NCI-H82 treated with DMSO at 0.1 percent for 48 hours (cell line): ENCODE data around the gene SHTN1.

Experiments
- DNase-seq: peaks from one replicate; lab custom pipeline; 2025; ENCODE audit not compliant: unreplicated experiment; lab: John Stamatoyannopoulos, UW

SHTN1 gene

DNA sequence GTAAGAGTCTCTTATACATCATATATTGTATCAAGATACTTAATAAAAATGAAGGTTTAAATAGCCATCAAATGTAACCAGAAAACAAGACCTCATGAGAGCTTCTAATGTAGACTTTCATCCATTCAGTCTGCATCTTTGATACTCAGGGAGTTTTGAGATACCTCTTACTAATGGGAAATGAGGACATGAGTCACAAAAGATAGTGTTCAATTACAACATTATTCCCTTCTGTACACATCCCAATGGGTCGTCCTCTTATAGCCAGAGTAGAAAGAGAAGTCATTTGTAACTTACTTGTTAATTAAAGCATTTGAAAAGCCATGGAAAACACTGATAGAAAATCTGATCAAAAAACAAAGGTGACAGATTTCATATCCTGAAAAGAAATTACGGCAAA, 19.4 kb downstream of the SHTN1 start:
- DNase-seq, result no peak

DNA sequence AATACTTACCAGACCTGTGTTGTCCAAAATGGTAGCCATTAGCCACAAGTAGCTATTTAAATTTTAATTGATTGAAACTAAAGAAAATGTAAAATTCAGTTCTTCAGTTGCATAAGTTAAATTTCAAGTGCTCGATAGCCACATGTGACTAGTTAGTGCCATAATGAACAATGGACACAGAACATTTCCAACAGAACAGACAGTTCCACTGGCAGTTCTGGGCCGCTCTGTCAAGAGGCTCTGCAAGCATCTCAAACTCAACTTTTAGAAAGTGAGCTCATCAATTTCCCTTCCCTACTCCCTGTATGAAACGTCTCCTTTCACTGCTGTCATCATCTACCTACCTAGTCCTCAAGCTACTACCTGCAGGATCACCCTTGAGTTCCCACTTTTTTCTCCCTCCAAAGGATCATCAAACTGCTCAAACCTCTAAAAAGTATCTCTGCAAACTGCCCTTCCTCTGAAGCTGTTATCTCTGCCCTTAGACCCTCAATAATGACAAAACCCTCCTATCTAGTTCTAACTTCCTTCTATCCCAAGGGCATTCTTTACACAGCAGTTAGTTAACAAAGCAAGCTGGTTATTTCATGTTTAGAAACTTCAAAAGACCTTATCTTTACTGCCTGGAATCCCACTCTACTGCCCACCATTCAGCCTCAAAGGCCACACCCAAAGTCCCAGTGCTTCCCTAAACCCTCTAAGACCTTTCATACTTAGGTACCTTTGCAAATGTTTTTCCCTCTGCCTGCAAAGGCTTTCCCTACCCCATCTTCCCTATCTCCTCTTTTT, 20.6 kb downstream of the SHTN1 start:
- no peak for DNase-seq

DNA sequence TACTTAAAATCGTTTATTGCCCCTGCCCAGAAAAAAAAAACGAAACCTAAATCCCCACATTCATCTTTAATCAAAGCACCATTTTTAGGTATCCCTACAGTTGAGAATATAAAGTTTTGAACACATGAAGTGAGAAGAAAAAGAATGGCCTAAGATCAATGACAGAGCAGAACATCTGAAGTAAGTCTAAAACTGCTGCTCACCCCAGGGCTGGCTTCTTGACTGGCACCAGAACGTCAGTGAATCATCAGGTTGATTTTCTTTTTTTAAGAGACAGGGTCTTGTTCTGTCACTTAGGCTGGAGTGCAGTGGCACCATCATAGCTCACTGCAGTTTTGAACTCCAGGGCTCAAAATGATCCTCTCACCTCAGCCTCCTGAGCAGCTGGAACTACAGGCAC, 24.9 kb downstream of the SHTN1 start:
- no peak for DNase-seq

DNA sequence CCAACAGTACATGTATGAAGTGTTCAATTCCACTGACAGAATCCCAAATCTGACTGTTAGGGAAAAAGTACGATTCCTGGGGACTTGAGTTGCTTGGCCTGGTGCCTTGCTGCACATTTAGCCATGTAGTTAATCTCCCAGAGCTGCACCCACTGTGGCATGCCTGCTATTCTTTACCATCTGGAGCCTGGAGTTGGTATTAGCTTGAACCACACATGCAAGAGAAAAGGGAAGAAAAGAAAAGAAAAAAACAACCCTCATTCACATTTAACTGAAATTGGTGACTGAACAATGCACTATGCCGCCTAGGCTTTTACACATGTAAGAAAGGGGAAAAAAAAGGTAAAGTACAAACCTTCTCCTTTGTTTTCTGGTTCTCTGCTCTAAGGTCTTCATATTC, 26.1 kb downstream of the SHTN1 start:
- DNase-seq, result peak; percentile 10

DNA sequence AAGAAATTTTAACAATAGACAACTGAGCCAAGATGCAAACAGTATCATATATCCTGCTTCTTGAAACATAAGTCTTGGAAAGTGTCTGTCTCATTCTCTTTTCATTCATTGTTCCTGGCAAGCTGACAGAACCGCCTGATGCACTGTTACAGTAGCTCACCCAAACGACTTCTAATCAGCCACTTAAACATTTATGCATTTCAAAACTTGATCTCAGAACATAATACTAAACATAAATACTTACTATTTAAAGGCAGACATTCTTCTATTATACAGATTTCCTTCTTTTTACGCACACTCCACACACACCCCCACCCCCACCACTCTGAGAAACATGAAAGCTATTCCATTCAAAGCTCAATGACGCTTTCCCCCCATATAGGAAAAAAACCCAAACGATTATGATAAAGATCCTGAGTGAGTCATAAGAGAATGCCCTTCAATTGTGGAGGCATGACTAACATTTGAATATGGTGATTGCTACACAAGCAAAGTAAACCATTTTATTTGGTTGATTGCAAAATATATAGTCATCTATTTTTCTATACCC, 30.5 kb downstream of the SHTN1 start:
- no peak for DNase-seq

DNA sequence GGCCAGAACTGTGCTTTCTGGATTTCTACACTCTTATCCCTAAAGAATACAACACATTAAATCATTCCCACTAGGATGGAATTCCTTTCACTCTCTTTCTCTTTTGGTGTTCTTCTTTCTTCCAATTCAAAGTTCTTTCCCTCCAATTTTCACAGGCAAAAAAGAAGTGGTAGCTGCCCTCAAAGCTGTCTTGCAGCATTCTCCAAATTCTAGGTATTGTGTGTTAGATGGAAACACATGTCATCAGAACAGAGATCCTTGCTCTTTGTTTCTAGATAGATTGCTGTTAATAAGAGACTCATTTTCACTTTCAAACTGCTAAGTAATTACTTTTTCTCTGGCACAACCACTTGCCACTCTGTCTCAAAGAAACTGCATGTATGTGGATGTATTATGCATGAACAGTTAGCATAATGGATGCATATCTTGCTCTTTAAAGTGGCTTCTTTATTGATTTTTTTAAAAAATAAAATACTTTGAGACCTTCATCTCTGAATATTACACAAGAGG, 31.0 kb downstream of the SHTN1 start:
- DNase-seq, result no peak

DNA sequence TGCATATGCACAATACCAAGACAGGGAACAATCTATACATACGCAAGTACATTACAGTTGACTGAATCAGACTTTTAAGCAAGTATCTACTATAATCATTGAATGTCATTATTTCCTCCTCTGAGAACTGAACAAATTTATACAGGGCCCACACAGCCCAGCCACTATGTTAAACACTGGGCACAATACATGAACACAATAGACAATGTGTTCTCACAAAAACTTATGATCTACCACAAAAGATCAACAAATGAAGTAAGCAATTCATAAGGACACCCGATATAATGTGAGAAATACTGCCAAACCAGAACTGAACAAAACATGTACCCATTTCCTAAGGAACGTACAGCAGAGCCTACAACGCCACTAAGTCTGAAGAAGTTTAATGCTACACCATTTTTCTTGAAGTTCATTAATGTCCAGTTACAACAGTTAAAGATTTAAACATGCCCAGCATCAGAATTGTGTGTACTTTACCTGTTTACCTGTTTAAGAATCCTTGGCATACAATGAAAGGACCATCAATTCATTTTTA, 31.5 kb downstream of the SHTN1 start:
- DNase-seq, result no peak

DNA sequence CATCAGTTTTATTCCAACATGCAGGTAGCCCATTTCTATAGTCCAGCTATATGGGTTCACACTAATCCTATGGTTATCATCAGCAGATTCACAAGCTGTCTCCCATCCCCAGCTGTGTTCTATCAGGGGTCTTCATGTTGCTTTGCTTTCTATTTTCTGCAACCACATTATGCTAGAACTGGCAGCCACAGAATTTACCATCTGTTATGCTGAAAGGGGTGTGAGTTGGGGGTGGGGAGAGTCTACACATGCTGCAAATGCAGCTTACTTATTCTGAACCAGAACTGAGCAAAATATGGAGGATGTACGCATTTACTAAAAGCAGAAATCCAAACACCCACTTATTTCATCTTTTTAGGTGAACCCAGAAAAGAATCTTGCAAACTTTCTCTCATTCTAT, 32.9 kb downstream of the SHTN1 start:
- no peak for DNase-seq

DNA sequence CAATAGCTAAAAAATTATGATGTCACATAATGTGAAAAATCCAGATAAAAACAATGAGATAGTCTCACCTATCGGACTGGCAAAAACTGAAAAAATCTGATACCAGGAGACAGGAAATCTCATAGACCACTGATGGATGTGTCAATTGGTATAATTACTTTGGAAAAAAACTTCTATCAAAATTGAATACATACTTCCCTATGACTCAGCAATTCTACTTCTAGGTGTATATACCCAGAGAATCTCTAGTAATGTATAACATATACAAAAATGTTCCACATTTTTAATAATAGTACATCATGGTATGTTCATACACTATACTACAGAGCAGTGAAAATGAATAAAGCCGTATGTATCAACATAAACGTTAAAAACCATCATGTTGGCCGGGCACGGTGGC, 34.9 kb downstream of the SHTN1 start:
- DNase-seq, result no peak

DNA sequence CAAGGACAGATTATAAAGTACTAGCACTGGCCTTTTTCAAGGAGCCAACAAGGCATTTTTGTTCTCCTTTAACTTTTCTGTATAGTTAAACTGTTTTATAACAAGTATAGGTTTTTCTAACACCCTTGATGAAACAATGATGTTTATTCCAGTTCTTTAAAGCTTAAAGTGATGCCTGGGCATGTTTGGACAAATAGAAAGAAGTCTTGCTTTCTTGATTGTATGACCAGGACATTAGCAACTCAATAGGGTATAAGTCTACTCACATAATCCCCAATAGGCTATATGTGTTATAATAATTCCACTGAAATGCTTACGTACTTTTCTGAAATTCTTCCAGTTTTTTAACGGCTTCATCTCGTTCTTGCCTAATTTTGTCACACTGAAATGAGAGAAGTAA, 36.7 kb downstream of the SHTN1 start:
- no peak for DNase-seq

DNA sequence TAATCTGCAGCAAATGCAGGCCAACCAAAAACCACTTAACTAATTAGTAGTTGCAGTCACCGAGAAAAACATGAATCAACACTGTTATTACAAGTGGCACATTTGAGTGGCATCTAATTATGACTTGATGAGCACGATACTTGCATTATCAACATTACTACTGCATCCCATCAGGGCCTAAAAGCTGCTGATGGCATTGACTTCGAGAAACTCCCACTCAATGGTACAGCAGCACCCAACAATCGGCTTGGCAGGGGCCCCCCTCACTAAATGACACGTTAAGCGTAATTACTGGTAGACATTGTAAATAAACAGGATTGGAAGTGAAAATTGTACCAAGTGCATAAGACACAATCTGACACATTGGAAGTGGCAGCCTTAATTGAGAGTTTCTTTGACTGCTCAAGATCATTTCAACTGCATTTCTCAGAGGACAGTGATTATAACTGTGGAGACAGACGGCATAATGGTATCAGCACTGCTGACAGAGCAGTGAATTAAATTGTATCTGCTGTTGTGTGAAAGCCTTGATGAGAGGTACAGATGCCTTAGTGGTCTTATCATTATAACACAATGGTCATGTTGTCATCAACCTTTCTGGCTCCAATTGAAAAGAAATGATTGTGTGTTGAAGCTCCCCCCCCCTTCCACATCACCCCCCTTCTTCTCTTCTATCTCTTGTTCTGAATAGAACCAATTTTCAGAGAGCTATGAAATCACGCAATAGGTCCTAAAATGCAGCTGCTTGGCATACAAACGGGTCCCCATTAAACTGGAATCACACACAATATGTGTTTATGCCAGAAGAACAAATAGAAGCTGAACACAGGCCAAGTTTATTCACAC, 43.4 kb downstream of the SHTN1 start:
- no peak for DNase-seq

DNA sequence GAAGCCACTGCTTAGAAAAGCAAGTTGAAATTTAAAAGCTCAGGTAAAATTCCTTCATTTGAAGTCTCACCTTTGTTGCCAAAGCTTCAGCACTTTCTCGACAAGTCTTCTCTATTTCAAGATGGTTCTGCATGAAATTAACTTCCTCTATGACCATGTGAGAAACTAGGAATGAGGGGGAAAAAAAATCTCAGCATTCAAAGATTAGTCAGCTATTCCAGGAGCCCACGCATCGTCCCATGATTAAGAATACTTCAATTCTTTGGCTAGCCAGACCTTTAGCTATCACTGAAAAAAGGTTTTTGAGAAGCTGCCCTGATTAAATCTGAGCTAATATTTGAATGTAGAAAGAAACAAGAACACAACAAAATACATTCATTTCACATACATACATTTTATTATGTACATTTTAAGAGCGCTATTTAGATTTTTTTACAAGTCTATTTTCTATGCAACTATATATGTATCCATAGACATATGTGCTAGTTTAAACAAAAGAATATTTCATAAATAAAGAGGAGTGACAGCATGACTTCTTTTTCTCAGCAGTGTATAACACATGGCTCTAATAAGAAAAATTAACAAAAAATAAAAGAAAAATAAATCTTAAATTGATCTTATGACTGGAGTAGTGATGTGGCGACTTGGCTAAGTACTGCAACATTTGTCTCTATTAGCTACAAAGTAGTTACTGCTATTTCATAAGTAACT, 44.8 kb downstream of the SHTN1 start:
- no peak for DNase-seq

DNA sequence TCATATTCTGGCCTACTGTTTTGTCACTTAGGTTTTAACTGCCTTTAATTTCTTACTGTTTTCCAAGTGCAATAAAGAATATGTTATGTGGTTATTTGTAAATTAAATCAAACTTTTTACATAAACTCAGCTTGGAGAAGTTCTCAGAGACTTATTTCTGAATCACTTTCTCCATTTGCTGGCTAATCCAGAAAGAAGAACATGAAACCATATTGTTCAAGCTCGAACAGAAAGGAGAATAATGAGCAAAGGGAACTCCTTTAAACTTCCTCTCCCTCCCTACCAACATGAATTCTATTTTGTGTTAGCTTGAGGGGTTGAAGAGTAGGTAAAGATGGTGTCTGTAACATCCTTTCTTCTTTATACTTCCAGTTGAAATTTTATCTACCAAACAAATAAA, 52.3 kb downstream of the SHTN1 start:
- no peak for DNase-seq

DNA sequence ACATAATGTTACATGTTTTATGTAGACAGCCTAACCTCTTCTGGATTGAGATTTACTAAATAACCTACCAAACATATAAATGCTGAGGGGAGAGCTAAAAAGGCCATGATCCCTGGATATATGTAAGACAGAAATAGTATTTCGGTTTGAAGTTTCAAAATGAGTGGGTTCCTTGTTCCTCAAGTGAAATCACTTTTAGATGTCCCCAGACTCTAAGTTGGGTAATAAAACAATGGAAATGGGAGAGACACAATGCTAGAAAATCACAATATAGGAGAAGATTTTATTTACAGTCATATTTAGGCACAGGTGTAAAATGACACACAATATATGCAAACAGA, 56.5 kb downstream of the SHTN1 start:
- no peak for DNase-seq

DNA sequence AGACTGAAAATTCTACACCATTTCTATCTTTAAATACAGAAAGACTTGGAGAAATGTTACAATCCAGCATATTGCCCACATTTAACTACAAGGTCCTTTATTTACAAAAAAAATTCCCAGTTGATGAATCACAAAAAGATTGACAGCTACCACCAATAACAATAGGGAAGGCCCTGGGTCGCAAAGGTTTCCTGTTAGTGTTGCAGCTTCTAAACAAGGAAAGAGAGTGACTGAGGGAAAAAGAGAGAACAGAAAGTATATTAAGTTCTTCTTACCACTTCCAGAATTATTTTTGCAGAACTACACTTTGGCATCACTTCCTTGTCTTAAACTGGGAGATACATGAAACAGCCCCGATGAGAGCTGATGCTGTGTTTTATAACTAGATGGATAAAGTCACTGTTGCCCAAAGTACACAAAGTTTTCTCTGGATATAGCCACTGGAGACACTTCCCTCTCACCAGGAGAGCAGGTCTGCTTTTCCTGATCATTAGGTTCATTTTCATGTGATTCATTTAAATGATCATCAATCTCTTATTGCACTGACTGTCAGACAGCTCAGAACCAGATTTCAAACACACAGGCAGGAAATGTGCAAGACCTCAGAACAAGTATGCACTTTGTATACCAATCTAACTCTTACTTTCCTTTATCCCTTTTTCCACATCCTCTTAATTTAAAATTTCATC, 57.0 kb downstream of the SHTN1 start:
- no peak for DNase-seq

DNA sequence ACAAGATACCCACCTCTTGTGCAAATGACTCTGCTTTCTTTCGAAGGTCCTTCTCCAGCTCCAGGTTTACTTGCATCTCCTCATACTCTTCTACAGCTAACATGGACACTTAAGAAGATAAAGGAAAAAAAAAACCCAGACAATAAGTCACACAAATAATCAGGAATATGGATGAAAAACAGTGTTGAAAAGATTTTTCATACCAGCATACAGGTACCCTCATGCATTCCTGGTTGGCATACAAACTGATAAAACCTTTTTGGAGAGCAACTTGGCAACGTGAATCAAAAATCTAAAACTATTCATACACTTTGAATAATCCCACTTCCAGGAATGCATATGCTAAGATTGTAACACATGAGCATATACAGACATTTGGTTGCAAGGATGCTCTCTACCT, 60.1 kb downstream of the SHTN1 start:
- no peak for DNase-seq

DNA sequence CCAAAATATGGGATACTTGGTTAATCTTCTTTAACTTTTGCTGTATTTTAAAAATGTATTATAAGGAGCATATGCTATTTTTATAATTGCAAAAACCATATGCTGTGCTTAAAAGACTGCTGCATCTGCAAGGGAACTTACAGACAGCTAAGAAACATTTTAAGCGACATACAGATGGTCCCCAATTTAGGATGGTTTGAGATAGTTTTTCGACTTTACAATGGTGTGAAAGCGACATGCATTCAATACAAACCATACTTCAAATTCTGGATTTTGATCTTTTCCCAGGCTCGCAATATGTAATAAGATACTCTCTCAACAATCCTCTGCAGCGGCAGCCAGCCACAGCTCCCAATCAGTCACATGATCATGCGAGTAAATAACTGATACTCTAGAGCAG, 73.2 kb downstream of the SHTN1 start:
- no peak for DNase-seq

DNA sequence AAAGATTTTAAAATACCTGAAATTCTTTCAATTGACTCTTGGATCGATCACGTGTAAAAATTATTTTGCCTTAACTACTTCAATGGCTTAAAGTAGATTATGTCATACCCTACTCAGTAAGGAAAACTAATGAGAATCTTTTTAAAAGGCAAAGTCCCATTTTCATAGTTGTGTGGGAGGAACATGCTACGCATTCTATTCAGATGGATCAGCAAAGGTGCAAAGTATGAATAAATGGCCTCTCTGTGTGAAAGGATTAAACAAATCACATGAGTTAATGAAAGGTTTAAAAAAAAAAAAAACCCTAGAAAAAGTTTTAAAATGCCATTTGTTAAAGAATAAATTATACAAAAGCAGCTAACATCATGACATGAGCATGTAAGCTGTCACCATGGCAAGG, 78.6 kb downstream of the SHTN1 start:
- DNase-seq, result no peak

DNA sequence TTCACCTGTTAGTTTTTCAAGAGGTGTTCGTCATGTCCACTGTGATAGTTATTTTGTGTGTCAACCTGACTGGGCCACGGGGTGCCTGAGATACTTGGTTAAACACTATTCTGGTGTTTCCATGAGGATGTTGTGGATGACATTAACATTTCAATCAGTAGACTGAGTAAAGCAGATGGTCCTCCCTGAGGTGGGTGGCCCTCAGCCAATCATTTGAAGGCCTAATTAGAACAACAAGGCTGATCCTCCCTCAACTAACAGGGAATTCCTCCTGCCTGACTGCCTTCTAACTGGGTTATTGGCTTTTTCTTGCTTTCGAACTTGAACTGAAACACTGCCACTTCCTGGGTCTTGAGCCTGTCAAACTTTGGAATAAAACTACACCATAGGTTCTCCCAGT, 79.9 kb downstream of the SHTN1 start:
- no peak for DNase-seq

DNA sequence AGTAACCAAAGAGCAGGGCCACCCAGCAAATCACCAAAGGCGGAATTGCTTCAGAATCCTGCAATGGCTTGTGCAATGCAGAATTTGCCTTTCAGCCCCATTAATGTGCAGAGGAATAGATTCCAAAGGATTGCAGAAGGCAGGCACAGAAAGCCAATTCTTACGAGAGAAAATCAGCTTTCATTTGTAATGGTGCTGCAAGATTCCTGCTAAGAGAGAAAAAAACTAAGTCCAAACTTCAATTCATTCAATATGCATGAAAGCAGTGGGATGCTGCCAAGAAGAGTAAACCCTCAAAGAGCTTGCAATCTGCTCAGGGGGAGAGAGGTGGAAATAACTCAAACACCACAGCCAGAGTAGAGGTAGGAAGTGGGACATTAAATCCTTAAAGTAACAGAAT, 85.3 kb downstream of the SHTN1 start:
- DNase-seq, result no peak

DNA sequence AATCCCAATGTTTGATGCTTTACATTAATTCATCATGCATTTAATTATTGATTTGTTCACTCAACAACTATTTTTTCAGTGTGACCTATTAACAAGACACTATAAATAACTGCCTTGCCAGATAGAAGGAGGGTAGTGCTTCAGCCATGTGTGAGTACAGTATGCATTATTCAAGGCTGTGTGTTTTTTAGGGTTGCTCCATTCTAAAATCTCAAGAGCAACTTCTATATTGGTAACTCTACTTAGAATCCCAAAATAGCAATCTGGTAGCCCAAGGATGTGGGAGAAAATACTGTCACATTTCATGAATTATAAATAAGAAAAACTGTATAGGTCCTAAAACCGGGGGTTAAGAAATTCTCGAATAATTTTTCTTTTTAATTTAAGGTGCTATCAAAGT, 85.8 kb downstream of the SHTN1 start:
- no peak for DNase-seq
